Kidney (tissue), 14 donors: ENCODE measurements around the gene CDCP2. TPM values are rescaled to one million over a fixed set of nuclear protein-coding genes. Genes with fewer than 3 reads are reported as not detected.
A peak's percentile ranks its signal among the peaks of the same experiment; 100 is the strongest.
"Not testable (repeated sequence)": the region's sequence is repeated elsewhere in the genome, so short reads cannot be mapped to it uniquely, and the experiment has no call there.

Experiments
- DNase-seq, 5 donors: peaks; one replicate each; pipeline ENCODE4 v3.0.0-alpha.2; 2013 to 2020
- FAIRE-seq: peaks from 2 replicates; lab custom pipeline; 2012; peaks lifted over from hg19 to GRCh38; lab: Jason Lieb, UNC
- H3K27ac ChIP-seq, 2 donors: one replicate each; pipeline ENCODE4 v1.7.0; 2013; ENCODE audit warnings: low read depth in 2 of 2, low read length in 2 of 2, inconsistent platforms in 1 of 2
- H3K27me3 ChIP-seq: one replicate; pipeline ENCODE4 v1.7.1; 2013; ENCODE audit warnings: low read length, inconsistent platforms; ENCODE audit not compliant: control insufficient read depth, insufficient read depth
- H3K36me3 ChIP-seq, 3 donors: one replicate each; pipeline versions ENCODE4 v1.7.0 to v1.7.1; 2013; ENCODE audit warnings: low read length in 3 of 3, control low read depth in 1 of 3, inconsistent platforms in 1 of 3; ENCODE audit not compliant: insufficient read depth in 3 of 3, control insufficient read depth in 2 of 3
- H3K4me1 ChIP-seq, 3 donors: one replicate each; pipeline versions ENCODE4 v1.7.0 to v1.7.1; 2013; ENCODE audit warnings: low read length in 3 of 3, inconsistent platforms in 1 of 3, low read depth in 1 of 3; ENCODE audit not compliant: control insufficient read depth in 2 of 3, insufficient read depth in 2 of 3
- H3K4me3 ChIP-seq, 3 donors: one replicate each; pipeline versions ENCODE4 v1.7.0 to v1.8.1; 2013; ENCODE audit warnings: low read length in 3 of 3, control low read depth in 1 of 3, inconsistent platforms in 1 of 3
- H3K9ac ChIP-seq, 3 donors: one replicate each; pipeline versions ENCODE4 v1.7.0 to v1.7.1; 2013; ENCODE audit warnings: low read length in 3 of 3, control low read depth in 1 of 3, inconsistent platforms in 1 of 3
- H3K9me3 ChIP-seq, 3 donors: one replicate each; pipeline versions ENCODE4 v1.7.0 to v1.7.1; 2013; ENCODE audit warnings: low read length in 3 of 3, control low read depth in 1 of 3, inconsistent platforms in 1 of 3; ENCODE audit not compliant: control insufficient read depth in 2 of 3, insufficient read depth in 1 of 3
- CTCF ChIP-seq: IDR thresholded peaks from 3 replicates; pipeline ENCODE4 v1.5.1; 2012; ENCODE audit warnings: mild to moderate bottlenecking, moderate library complexity, borderline replicate concordance; ENCODE audit not compliant: insufficient read depth; ENCODE audit errors: extremely low read depth
- intact Hi-C: fragments of 100-400 bp; cut with DNase I; formaldehyde crosslinking; loops from one replicate; pipeline ENCODE4 v1.11.1; 2022
- polyA plus RNA-seq: library from polyadenylated mRNA; stranded (reverse); fragments of 350-450 nt; fragmentation: Illumina TruSeq; extraction: RNeasy Lipid Tissue Mini Kit (QIAGEN cat#74804); gene quantifications from one replicate; pipeline ENCODE4 v1.2.3, GENCODE V29; 2014; ENCODE audit warnings: low read depth, low replicate concordance; ENCODE audit not compliant: insufficient read depth
- total RNA-seq: library from RNA; stranded (reverse); fragmentation: NEBNext Ultra II Directional; extraction: Animal tissue kit (Norgen Biotek cat#: 25700); gene quantifications from one replicate; pipeline ENCODE4 v1.2.1, GENCODE V29; 2021
- donor health status: control.
- donor health status: control.
- donor health status: control.
- donor health status: control.
- donor health status: control.
- donor health status: DM: yes; HTN: yes; CAD: no.
- donor health status: Normal renal cell carcinoma (clear cell type).

CDCP2 gene
- total and polyA plus RNA-seq, 2 donors from 2014 or later, result 0.54 TPM; not detected in 1

- H3K27ac ChIP-seq, result no peak overlapping the region
- TF ChIP-seq CTCF, result no peak
- H3K36me3 ChIP-seq, result no peaks in the 10 kb centered on the region
- FAIRE-seq, result no peak
- no peak overlapping the region for H3K4me3 ChIP-seq
- no peaks in the 10 kb centered on the region for H3K27me3 ChIP-seq
- H3K9me3 ChIP-seq, result no peaks in the 10 kb centered on the region
- intact Hi-C loops, result no loop called here
- peak in 1 of 5 donors; percentile 51 for DNase-seq
- H3K4me1 ChIP-seq, result peaks cover 0 to 3% (median 2%) of the 10 kb centered on the region in 3 donors
- H3K9ac ChIP-seq, result no peak overlapping the region
These were observed 14.8 kb upstream of the CDCP2 start for GRCh38 chr1:54167422-54168139.

GRCh38 chr1:54166357-54166756 lies 13.6 kb upstream of the CDCP2 start:
- H3K9me3 ChIP-seq, H3K27ac ChIP-seq, H3K9ac ChIP-seq, intact Hi-C loops, FAIRE-seq, H3K27me3 ChIP-seq, H3K4me1 ChIP-seq, H3K36me3 ChIP-seq, DNase-seq, H3K4me3 ChIP-seq: not testable (repeated sequence)

GRCh38 chr1:54165146-54165545 lies 12.3 kb upstream of the CDCP2 start:
- Histone ChIP-seq H3K9me3 (no peaks in the 10 kb centered on the region), H3K9ac (no peak overlapping the region), H3K27me3 (no peaks in the 10 kb centered on the region), H3K4me1 (no peaks in the 10 kb centered on the region), H3K27ac (no peak overlapping the region), H3K36me3 (no peaks in the 10 kb centered on the region), H3K4me3 (no peak overlapping the region)
- no peak for TF ChIP-seq CTCF
- DNase-seq, result peak in 1 of 5 donors; percentile 38
- no peak for FAIRE-seq
- intact Hi-C loops, result no loop called here

- Histone ChIP-seq H3K27me3 (no peaks in the 10 kb centered on the region), H3K9ac (no peak overlapping the region), H3K4me3 (no peak overlapping the region), H3K36me3 (no peaks in the 10 kb centered on the region), H3K27ac (no peak overlapping the region), H3K4me1 (no peaks in the 10 kb centered on the region), H3K9me3 (no peaks in the 10 kb centered on the region)
- TF ChIP-seq CTCF, result no peak
- no peak for DNase-seq
- intact Hi-C loops, result no loop called here
- FAIRE-seq, result no peak
These were observed 10.8 kb upstream of the CDCP2 start for GRCh38 chr1:54163573-54163972.
